ENCODE data around the gene P3H2.
"Not testable (repeated sequence)": the region's sequence is repeated elsewhere in the genome, so short reads cannot be mapped to it uniquely, and the experiment has no call there.

The P3H2 gene

DNA sequence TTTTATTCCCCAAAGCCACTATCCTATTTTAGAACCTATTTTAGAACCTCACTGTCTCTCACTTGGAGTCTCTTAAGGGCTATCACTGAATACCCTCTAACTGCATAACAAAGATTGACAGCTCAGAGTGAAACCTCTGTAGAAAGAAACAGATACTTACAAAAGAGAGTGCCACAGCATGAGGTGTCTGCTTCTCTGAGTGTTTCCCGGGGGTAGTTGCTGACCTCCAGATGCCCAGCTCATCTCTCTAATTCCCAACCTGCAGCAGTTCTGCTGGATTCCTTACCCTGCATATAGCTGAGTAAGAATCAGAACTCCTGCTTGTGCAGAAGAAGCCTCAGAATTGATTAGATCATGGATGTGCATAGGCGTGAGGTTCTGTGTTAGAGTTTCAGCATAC is 34.5 kb downstream of the P3H2 start:
- intact Hi-C loops (cut with micrococcal nuclease), result no loop called here
- Mint-ChIP-seq H3K27me3 (no peaks in the 10 kb centered on the region), H3K4me3 (no peak overlapping the region)

DNA sequence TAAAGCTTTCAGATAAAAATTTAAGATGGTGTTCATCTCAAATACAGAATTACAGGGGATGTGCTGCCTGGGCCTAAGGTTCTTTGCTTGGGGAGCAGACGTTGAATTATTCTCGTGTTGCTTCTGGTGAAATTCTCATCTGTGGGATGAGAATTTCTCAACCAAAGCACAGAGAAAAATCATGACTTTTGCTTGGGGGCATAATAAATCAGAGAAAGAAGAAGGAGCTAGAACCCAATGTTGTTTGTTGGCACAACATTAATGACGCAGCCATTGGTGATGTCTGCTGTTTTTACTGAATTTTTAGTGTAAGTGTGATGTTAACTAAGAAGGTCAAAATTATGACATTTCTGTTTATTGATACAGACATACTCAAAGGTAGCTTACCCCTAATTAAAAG is 35.7 kb downstream of the P3H2 start:
- H3K36me3 Mint-ChIP-seq (ENCODE audit: low read depth), result no peaks in the 10 kb centered on the region
- intact Hi-C loops (cut with micrococcal nuclease), result no loop called here

More for the DNA sequence above, 34.5 kb downstream of the P3H2 start:
- no peaks in the 10 kb centered on the region for H3K9me3 Mint-ChIP-seq
- no peaks in the 10 kb centered on the region for H3K4me1 Mint-ChIP-seq (ENCODE audit: low read depth)
- no peaks in the 10 kb centered on the region for H3K36me3 Mint-ChIP-seq (ENCODE audit: low read depth)
- H3K27ac Mint-ChIP-seq, result no peak overlapping the region

DNA sequence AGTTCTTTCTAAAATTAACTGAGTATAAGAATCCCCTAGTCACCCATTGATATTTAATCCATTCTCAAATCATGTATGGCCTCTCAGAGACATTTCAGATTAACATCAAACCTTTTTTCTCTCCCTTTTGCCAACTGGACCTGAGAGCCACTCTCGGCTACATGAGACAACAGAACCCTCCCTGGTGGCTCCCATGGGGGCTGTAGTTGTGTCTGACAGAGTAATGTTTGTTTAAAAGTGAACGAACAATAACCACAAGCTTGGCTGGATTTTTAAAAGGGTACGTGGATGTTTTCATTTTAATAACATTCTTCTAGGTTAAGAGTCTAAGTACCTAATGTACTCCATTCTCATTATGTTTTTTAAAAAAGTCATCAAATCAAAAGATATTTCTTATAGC is 37.1 kb downstream of the P3H2 start:
- intact Hi-C loops (cut with micrococcal nuclease), result no loop called here
- Mint-ChIP-seq H3K4me1 (ENCODE audit: low read depth) (no peaks in the 10 kb centered on the region), H3K9me3 (no peaks in the 10 kb centered on the region), H3K36me3 (ENCODE audit: low read depth) (no peaks in the 10 kb centered on the region), H3K27me3 (no peaks in the 10 kb centered on the region), H3K27ac (no peak overlapping the region), H3K4me3 (no peak overlapping the region)

More for the DNA sequence above, 35.7 kb downstream of the P3H2 start:
- no peak overlapping the region for H3K4me3 Mint-ChIP-seq
- H3K9me3 Mint-ChIP-seq, result no peaks in the 10 kb centered on the region
- no peak overlapping the region for H3K27ac Mint-ChIP-seq
- no peaks in the 10 kb centered on the region for H3K27me3 Mint-ChIP-seq
- no peaks in the 10 kb centered on the region for H3K4me1 Mint-ChIP-seq (ENCODE audit: low read depth)

DNA sequence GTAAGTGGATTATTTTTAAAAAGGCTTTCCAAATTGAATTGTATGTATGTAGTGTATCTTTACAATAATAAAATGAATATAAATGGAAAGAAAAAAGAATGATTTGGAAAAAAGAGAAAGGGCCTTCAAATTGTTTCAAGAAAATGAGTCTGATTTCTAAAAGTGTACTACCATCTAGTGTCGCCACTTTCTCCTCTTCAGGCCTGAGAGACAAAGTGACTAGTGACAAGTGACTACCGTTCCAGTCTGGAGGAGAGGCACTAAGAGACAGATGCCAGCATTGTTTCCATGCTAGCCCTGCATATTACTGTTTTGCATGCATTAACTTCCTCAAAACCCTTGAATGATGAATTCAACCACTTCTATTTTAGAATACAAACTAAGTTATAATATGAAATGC is 39.3 kb downstream of the P3H2 start:
- no peaks in the 10 kb centered on the region for H3K27me3 Mint-ChIP-seq
- H3K4me1 Mint-ChIP-seq (ENCODE audit: low read depth), result no peaks in the 10 kb centered on the region
- H3K9me3 Mint-ChIP-seq, result no peaks in the 10 kb centered on the region
- H3K4me3 Mint-ChIP-seq, result no peak overlapping the region
- intact Hi-C loops (cut with micrococcal nuclease), result no loop called here
- H3K27ac Mint-ChIP-seq, result no peak overlapping the region
- no peaks in the 10 kb centered on the region for H3K36me3 Mint-ChIP-seq (ENCODE audit: low read depth)

DNA sequence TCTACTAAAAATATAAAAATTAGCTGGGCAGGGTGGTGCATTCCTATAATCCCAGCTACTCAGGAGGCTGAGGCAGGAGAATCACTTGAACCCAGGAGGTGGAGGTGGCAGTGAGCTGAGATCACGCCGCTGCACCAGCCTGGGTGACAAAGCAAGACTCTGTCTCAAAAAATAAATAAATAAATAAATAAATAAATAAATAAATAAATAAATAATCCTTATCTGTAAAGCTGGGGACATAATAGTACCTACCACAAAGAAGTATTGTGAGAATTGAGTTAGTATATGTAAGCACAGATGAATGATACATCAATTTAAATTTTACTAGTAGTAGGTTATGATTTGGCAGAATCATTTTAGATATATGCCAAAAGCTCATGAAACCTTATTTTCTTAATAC is 41.5 kb downstream of the P3H2 start:
- H3K4me3 Mint-ChIP-seq; intact Hi-C loops (cut with micrococcal nuclease): not testable (repeated sequence)

DNA sequence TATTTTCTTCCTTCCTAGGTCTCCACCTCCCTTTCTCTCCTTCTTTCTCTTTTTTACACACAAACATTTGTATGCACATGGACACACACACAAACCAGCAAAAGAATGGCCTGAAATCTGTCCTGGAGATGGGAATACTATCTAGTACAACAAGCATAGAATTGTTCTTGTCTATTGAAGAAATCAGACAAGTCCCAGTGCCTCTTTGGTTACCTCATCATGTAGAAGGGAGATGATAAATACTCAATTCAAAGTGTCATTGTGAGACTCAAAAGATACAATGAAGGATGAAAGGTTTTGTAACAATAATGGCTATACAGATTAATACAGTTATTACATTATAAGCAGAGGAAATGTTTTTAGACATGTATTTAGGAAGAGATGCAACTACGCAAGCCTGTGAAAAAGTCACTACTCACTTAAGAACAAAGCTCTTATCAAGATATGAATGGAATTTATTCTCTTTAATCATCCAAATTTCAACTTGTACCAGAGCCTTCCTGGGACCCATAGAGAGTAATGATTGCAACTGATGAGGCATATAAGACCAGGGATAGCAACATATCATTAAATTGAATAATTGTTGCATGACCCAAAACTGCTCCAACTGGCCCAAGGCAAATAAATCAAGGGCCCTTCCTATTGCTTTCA is 43.2 kb downstream of the P3H2 start:
- H3K9me3 Mint-ChIP-seq, result no peaks in the 10 kb centered on the region
- intact Hi-C loops (cut with micrococcal nuclease), result no loop called here
- no peaks in the 10 kb centered on the region for H3K36me3 Mint-ChIP-seq (ENCODE audit: low read depth)
- no peaks in the 10 kb centered on the region for H3K27me3 Mint-ChIP-seq
- no peaks in the 10 kb centered on the region for H3K4me1 Mint-ChIP-seq (ENCODE audit: low read depth)
- H3K27ac Mint-ChIP-seq, result no peak overlapping the region
- H3K4me3 Mint-ChIP-seq, result no peak overlapping the region

More for the DNA sequence above, 41.5 kb downstream of the P3H2 start:
- not testable (repeated sequence) for H3K27me3 Mint-ChIP-seq; H3K9me3 Mint-ChIP-seq; H3K4me1 Mint-ChIP-seq (ENCODE audit: low read depth); H3K36me3 Mint-ChIP-seq (ENCODE audit: low read depth); H3K27ac Mint-ChIP-seq

DNA sequence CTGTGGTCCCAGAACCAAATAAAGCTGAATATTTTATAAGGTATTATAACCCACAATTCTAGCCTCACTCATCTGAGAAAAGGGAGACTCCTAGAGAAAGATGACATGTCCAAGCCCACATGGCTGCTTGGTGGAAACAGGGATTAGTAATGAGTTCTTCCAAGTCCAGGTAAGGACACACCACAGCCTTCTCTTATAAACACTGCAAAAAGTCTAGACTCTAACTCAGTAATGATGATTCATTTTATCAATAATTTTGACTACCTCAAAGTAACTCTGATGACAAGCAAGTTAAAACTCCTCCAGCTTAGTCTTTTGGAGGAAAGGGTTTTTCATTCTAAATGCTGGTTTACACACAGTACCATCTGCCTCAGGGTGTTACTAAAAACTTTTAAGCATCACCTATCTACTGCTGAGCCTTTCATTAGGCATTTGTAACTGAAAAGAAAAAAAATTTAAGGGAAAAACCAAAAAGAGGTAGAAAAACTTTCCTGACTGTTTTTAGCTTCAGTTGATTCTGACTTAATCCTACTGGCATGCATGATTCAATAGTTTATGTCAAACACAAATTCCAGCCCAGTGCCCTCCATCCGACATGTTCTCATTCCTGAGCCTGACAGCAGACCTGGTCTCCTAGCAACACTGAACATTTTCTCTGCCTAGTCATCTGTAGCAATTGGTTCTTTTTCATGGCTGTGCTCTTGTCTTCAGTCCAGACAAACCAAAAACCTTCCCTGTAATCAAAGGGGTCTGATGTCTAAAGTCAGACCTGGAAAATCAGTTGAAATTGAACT is 43.9 kb downstream of the P3H2 start:
- intact Hi-C loops (cut with micrococcal nuclease), result no loop called here
- H3K27ac Mint-ChIP-seq, result no peak overlapping the region
- H3K36me3 Mint-ChIP-seq (ENCODE audit: low read depth), result no peaks in the 10 kb centered on the region
- no peaks in the 10 kb centered on the region for H3K4me1 Mint-ChIP-seq (ENCODE audit: low read depth)
- H3K27me3 Mint-ChIP-seq, result no peaks in the 10 kb centered on the region
- no peaks in the 10 kb centered on the region for H3K9me3 Mint-ChIP-seq
- no peak overlapping the region for H3K4me3 Mint-ChIP-seq

DNA sequence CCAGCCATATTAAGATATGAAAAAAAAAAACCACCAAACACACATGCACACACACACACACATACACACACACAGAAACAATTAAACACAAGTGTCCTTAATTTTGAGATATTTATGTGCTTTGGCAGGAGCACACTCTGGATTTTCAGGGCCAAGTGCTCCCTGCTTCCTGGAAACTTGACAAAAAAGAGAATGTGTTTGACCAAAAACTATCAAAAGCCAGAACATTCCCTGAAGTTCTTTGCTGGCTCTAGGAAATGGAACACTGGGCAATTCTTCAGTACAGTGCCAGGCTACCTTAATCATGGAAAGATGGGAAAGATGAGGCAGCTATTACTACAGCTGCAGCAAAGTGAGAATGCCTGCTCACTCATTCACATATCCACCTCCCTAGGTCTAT is 44.6 kb downstream of the P3H2 start:
- Mint-ChIP-seq H3K27me3 (no peaks in the 10 kb centered on the region), H3K9me3 (no peaks in the 10 kb centered on the region), H3K4me3 (no peak overlapping the region), H3K27ac (no peak overlapping the region), H3K36me3 (ENCODE audit: low read depth) (no peaks in the 10 kb centered on the region), H3K4me1 (ENCODE audit: low read depth) (no peaks in the 10 kb centered on the region)
- intact Hi-C loops (cut with micrococcal nuclease), result no loop called here

DNA sequence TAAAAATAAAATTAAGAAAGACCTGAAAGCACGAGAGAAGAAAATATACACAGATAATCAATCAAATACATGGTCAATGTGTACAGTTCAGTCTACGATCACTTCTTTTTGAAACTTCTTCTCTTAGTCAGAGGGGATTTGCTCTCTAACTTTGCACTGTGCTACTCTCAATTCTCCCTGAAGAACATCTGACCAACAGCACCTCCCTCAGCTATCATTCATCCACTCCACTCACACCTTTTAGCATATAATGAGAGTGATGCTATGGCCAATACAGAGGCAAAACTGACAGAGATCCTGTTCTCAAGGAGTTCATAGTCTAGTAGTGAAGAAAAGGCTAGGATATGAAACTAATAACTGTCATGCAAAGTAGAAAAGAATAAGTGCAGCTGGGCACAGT is 45.9 kb downstream of the P3H2 start:
- Mint-ChIP-seq H3K4me1 (ENCODE audit: low read depth) (no peaks in the 10 kb centered on the region), H3K27ac (no peak overlapping the region), H3K27me3 (no peaks in the 10 kb centered on the region), H3K9me3 (no peaks in the 10 kb centered on the region), H3K36me3 (ENCODE audit: low read depth) (no peaks in the 10 kb centered on the region), H3K4me3 (no peak overlapping the region)
- intact Hi-C loops (cut with micrococcal nuclease), result no loop called here

DNA sequence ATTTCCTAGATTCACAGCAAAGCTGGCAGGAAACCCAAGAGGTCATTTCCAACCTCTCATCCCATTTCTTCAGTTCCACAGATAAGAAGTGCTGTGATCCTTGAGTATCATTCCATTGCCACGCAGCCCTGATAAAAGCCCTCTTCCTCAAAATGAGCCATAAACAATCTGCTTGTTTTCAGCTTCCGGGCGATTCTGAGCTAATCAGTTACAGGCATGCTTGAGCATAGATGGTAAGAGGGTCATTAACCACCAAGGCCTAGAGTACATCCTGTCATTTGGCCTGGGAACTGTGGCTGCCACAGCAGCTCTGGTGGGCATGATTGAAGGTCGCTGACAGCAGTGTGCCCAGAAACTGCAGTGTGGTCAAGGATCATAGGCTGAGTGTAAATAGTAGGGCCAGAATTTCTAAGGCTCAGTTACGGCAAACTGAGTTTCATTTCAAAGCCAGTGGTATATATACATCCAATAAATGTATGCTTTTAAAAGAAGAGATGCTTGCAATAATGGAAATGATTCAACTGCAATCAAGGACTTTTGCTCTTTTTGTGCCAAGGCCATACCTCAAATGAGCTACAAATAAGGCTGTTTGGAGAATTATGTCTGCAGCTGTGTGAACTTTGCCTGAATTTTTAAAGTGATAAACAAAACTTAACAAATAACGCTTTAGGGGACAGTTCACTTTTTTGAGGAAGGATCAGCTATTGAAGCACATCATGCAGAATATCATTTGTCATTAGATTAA is 47.3 kb downstream of the P3H2 start:
- intact Hi-C loops (cut with micrococcal nuclease), result no loop called here
- H3K27ac Mint-ChIP-seq, result no peak overlapping the region
- H3K9me3 Mint-ChIP-seq, result no peaks in the 10 kb centered on the region
- no peaks in the 10 kb centered on the region for H3K4me1 Mint-ChIP-seq (ENCODE audit: low read depth)
- H3K36me3 Mint-ChIP-seq (ENCODE audit: low read depth), result no peaks in the 10 kb centered on the region
- H3K27me3 Mint-ChIP-seq, result no peaks in the 10 kb centered on the region
- no peak overlapping the region for H3K4me3 Mint-ChIP-seq

DNA sequence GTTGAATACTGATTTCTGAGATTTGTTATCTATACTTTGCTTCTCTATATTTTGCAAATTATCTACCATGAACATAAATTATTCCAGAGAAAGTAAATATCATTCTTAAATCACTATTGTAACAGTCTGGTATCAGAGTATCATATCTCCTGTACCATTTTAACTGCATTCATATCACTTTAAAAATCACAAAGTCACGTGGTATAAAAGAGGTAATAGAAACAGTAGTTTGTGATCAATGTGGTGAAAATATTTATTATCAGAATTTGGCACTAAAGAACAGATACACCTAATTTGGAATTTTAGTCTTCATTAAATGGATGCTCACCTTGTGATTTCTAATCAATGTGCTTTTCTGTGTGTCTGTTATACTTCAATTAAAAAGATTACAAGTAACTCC is 47.8 kb downstream of the P3H2 start:
- Mint-ChIP-seq H3K9me3 (no peaks in the 10 kb centered on the region), H3K36me3 (ENCODE audit: low read depth) (no peaks in the 10 kb centered on the region), H3K4me3 (no peak overlapping the region), H3K27me3 (no peaks in the 10 kb centered on the region), H3K4me1 (ENCODE audit: low read depth) (no peaks in the 10 kb centered on the region), H3K27ac (no peak overlapping the region)
- intact Hi-C loops (cut with micrococcal nuclease), result no loop called here

DNA sequence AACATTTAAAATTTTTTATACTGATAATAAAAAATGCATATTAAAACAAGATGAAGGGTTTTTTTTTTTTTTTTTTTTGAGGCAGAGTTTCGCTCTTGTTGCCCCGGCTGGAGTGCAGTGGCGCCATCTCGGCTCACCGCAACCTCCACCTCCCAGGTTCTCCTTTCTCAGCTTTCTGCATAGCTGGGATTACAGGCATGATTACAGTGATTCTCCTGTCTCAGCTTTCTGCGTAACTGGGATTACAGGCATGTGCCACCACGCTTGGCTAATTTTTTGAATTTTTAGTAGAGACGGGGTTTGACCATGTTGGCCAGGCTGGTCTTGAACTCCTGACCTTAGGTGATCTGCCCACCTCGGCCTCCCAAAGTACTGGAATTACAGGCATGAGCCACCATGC is 48.8 kb downstream of the P3H2 start:
- H3K4me3 Mint-ChIP-seq; H3K9me3 Mint-ChIP-seq; intact Hi-C loops (cut with micrococcal nuclease); H3K27me3 Mint-ChIP-seq; H3K36me3 Mint-ChIP-seq (ENCODE audit: low read depth); H3K27ac Mint-ChIP-seq; H3K4me1 Mint-ChIP-seq (ENCODE audit: low read depth): not testable (repeated sequence)

DNA sequence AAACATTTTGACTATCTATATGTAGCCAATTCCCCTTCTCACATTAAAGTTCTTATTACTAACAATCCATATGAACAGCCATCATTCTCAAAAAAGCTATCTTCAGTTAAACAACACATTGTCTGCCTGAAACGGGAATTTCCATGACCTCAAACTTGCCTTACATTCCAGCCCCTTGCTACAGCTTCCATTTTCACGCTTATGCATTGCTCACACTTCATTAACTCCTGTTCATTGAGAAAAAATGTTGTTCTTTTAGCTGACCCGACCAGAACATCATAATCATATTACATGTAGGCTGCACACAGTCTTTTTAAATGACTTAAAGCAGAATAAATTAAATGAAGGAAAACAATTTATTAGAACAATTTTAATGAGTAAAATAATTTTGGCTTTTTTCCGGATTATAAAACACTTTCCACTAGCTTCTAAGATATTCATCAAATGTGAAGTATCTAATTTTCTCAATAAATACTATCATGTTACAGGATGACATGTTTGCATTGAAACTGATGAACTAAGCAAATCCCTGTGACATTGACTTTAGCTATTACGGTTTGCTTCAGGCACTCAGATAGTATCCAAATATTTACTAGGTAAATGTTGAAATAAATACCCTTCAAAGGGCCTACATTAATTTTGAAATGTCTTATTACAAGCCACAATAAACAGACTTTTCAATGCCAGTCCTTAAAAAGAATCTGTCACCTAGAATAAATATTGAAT is 49.9 kb downstream of the P3H2 start:
- Mint-ChIP-seq H3K4me1 (ENCODE audit: low read depth) (no peaks in the 10 kb centered on the region), H3K9me3 (no peaks in the 10 kb centered on the region), H3K27ac (no peak overlapping the region), H3K4me3 (no peak overlapping the region), H3K27me3 (no peaks in the 10 kb centered on the region), H3K36me3 (ENCODE audit: low read depth) (no peaks in the 10 kb centered on the region)
- intact Hi-C loops (cut with micrococcal nuclease), result no loop called here

DNA sequence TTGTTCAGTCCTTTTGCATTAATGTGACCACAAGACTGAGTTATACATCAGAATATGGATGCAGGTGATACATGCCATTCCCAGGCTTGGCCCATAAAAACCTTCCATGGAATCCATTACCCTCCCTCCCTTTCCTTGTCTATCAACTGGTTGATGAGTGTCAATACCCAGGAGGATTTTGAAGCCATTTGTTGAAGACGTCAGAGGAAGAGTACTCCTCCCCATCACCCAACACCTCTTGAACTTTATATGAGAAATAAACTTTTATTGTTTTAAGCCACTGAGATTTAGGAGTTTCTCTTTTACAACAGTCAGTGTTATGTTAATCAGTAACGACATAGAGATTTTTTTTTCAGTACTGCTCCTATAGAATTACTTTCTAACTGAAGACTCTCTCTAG is 55.5 kb downstream of the P3H2 start:
- Mint-ChIP-seq H3K27ac (no peak overlapping the region), H3K4me1 (ENCODE audit: low read depth) (no peaks in the 10 kb centered on the region), H3K9me3 (no peaks in the 10 kb centered on the region), H3K27me3 (no peaks in the 10 kb centered on the region), H3K36me3 (ENCODE audit: low read depth) (no peaks in the 10 kb centered on the region), H3K4me3 (no peak overlapping the region)
- intact Hi-C loops (cut with micrococcal nuclease), result no loop called here
